Mesodermal cell (in vitro differentiated cells): ENCODE results near the gene BIN2.
"Not testable (repeated sequence)": the region's sequence is repeated elsewhere in the genome, so short reads cannot be mapped to it uniquely, and the experiment has no call there.

ENCODE experiments used
- H3K27ac ChIP-seq: 2 replicates; pipeline ENCODE4 v1.7.0; 2013; ENCODE audit warnings: mild to moderate bottlenecking, low read depth, low read length, moderate library complexity; ENCODE audit not compliant: severe bottlenecking
- H3K36me3 ChIP-seq: 2 replicates; pipeline ENCODE4 v1.7.1; 2013; ENCODE audit warnings: mild to moderate bottlenecking, low read length, moderate library complexity; ENCODE audit not compliant: control insufficient read depth, insufficient read depth
- H3K4me1 ChIP-seq: one replicate; pipeline ENCODE4 v1.7.1; 2013; ENCODE audit warnings: mild to moderate bottlenecking, low read length; ENCODE audit not compliant: insufficient read depth, control insufficient read depth, poor library complexity, severe bottlenecking
- H3K4me3 ChIP-seq: 2 replicates; pipeline ENCODE4 v1.7.0; 2013; ENCODE audit warnings: low read length, control low read depth, mild to moderate bottlenecking; ENCODE audit not compliant: insufficient read depth, poor library complexity, severe bottlenecking; ENCODE audit errors: extremely low read depth
- H3K9me3 ChIP-seq: 2 replicates; pipeline ENCODE4 v1.7.1; 2013; ENCODE audit warnings: mild to moderate bottlenecking, low read length, moderate library complexity; ENCODE audit not compliant: control insufficient read depth
- WGBS, 2 experiments: methylation state at CpG; one replicate each; pipeline ENCODE4 v1.1.5; 2013; ENCODE audit warnings: missing lambda C conversion rate in 2 of 2; ENCODE audit not compliant: insufficient coverage in 2 of 2; 5-methylcytosine and 5-hydroxymethylcytosine counted together

Gene BIN2

GRCh38 chr12:51345681-51346080, 21.7 kb upstream of the BIN2 start:
- Histone ChIP-seq H3K9me3 (no peaks in the 10 kb centered on the region), H3K4me3 (no peak overlapping the region), H3K4me1 (peaks cover 12% of the 10 kb centered on the region), H3K27ac (no peak overlapping the region), H3K36me3 (no peaks in the 10 kb centered on the region)
- WGBS, 2 experiments: 57 to 58% methylated on average over 7 of the region's 7 CpGs

- Histone ChIP-seq H3K4me3 (no peak overlapping the region), H3K9me3 (no peaks in the 10 kb centered on the region), H3K4me1 (peaks cover 12% of the 10 kb centered on the region), H3K27ac (no peak overlapping the region), H3K36me3 (no peaks in the 10 kb centered on the region)
- WGBS, 2 experiments: 93 to 100% methylated on average over 2 of the region's 2 CpGs
Measured at GRCh38 chr12:51343201-51343600, 19.2 kb upstream of the BIN2 start.

DNA sequence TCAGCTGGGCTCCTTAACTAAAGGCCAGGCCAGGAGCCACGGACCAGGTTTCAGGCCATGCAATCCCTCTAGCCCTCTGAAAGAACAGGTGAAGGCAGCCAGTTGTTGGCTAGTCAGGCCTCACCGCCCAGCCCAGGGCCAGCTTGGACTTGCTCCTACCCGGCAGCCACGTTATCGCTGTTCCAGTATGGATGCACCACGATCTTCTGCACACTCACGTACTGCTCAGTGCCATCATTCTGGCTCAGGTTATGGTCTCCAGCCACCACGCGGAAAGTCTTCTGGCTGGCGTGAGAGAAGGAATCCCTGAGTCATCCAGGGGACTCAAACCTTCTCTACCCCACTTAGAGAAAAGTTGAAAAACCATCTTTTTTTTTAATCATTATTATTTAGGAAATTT, 18.4 kb upstream of the BIN2 start:
- no peak overlapping the region for H3K4me3 ChIP-seq
- H3K4me1 ChIP-seq: peaks cover 12% of the 10 kb centered on the region
- H3K9me3 ChIP-seq: no peaks in the 10 kb centered on the region
- no peaks in the 10 kb centered on the region for H3K36me3 ChIP-seq
- H3K27ac ChIP-seq: no peak overlapping the region
- 91 to 94% methylated on average over 9 of the region's 10 CpGs for WGBS, 2 experiments

GRCh38 chr12:51341251-51342007, 17.5 kb upstream of the BIN2 start:
- WGBS, 2 experiments: 0 to 50% methylated on average over 1 to 4 of the region's 9 CpGs
- Histone ChIP-seq H3K27ac (no peak overlapping the region), H3K4me1 (peaks cover 11% of the 10 kb centered on the region), H3K9me3 (no peaks in the 10 kb centered on the region), H3K36me3 (no peaks in the 10 kb centered on the region), H3K4me3 (no peak overlapping the region)

DNA sequence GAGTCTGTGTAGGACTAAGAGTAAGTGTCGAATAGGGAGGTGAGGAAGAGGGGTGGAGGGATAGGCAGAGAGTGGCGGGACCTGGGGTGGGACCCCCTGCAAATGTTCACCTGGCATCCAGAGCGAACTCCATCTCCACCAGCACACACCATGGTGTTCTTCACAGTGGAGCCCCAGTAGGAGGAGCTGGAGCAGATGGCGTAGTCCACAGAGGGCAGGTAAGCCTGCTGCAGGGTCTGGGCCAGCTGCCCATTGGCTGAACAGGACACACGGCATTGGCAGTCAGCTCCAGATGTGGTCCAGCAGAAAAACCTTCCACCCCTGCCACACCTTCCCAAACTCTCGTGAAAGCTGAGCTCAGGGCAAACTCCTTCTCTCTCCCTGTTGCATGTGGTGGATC, 15.8 kb upstream of the BIN2 start:
- WGBS, 2 experiments: 84 to 92% methylated on average over 3 to 5 of the region's 6 CpGs
- Histone ChIP-seq H3K4me1 (no peaks in the 10 kb centered on the region), H3K9me3 (no peaks in the 10 kb centered on the region), H3K36me3 (no peaks in the 10 kb centered on the region), H3K27ac (no peak overlapping the region), H3K4me3 (no peak overlapping the region)

- H3K27ac ChIP-seq, H3K4me3 ChIP-seq, H3K4me1 ChIP-seq, H3K9me3 ChIP-seq, H3K36me3 ChIP-seq: not testable (repeated sequence)
Measured at GRCh38 chr12:51337336-51337735, 13.4 kb upstream of the BIN2 start.

DNA sequence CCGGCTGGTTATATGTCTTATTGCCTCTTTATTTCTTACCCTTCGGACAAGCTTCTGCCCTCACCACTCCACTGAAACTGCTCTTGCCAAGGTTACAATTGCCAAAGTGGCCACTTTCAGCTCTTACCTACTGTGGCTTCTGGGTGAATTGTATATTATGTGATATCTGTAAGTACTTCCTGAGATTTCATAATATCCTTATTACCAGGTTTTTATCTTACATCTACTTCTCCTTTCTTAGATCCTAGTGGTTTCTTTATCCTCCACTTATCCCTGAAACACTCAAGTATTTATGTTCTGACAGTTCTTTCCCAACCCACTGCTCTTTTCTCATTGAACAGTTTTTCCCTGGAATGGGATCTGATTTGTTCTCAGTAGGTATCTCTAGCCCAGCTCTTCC, 12.0 kb upstream of the BIN2 start:
- no peaks in the 10 kb centered on the region for H3K36me3 ChIP-seq
- no peaks in the 10 kb centered on the region for H3K4me1 ChIP-seq
- no peak overlapping the region for H3K27ac ChIP-seq
- WGBS, 2 experiments: 100% methylated on average over 1 to 2 of the region's 2 CpGs
- no peak overlapping the region for H3K4me3 ChIP-seq
- no peaks in the 10 kb centered on the region for H3K9me3 ChIP-seq

GRCh38 chr12:51334764-51335163, 10.8 kb upstream of the BIN2 start:
- Histone ChIP-seq H3K27ac (no peak overlapping the region), H3K36me3 (no peaks in the 10 kb centered on the region), H3K4me1 (peaks cover 3% of the 10 kb centered on the region), H3K9me3 (no peaks in the 10 kb centered on the region), H3K4me3 (no peak overlapping the region)
- WGBS, 2 experiments: 91 to 94% methylated on average over 4 of the region's 4 CpGs

- no peaks in the 10 kb centered on the region for H3K36me3 ChIP-seq
- H3K4me1 ChIP-seq: peaks cover 3% of the 10 kb centered on the region
- H3K9me3 ChIP-seq: no peaks in the 10 kb centered on the region
- 50 to 81% methylated on average over 2 to 4 of the region's 6 CpGs for WGBS, 2 experiments
- H3K4me3 ChIP-seq: no peak overlapping the region
- no peak overlapping the region for H3K27ac ChIP-seq
Measured at GRCh38 chr12:51333536-51333935, 9.6 kb upstream of the BIN2 start.

DNA sequence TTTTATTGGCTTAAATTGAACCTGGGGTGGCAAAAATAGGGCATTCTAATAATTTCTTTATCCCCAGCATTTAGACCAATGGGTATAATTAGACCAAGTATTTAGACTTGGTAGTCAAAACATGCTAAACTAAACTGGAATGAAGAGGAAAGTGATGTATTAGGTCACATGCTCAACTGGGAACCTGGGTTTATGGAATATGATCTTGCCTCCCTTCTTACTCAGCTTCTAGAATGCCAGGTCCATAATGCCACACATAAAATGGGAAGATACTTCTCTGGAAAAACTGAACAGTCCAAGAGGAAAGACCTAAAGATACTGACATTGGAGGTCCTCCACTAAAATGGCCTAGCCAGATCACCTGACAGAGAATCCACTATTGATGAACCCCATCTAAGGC, 6.2 kb upstream of the BIN2 start:
- Histone ChIP-seq H3K4me1 (peaks cover 12% of the 10 kb centered on the region), H3K9me3 (no peaks in the 10 kb centered on the region), H3K27ac (no peak overlapping the region), H3K4me3 (no peak overlapping the region), H3K36me3 (no peaks in the 10 kb centered on the region)

- Histone ChIP-seq H3K4me1 (peaks cover 12% of the 10 kb centered on the region), H3K4me3 (no peak overlapping the region), H3K9me3 (no peaks in the 10 kb centered on the region), H3K36me3 (no peaks in the 10 kb centered on the region), H3K27ac (no peak overlapping the region)
- WGBS, 2 experiments: 87 to 98% methylated on average over 5 of the region's 5 CpGs
Measured at GRCh38 chr12:51329742-51330141, 5.8 kb upstream of the BIN2 start.
